ENCODE results near the gene IGF1. TPM values are rescaled to one million over a fixed set of nuclear protein-coding genes. Genes with fewer than 3 reads are reported as not detected.
"Not testable (repeated sequence)": the region's sequence is repeated elsewhere in the genome, so short reads cannot be mapped to it uniquely, and the experiment has no call there.

IGF1 gene
- total RNA-seq, 2 experiments from 2014 or later = 0.10 to 0.19 TPM

GRCh38 chr12:102465762-102466560 lies 14.4 kb downstream of the IGF1 start:
- DNase-seq = no peak
- no peaks in the 10 kb centered on the region for H3K36me3 Mint-ChIP-seq (ENCODE audit: low read depth)
- H3K27me3 Mint-ChIP-seq = peaks cover 30% of the 10 kb centered on the region
- H3K27ac Mint-ChIP-seq = no peak overlapping the region
- CTCF ChIA-PET = no interaction called here
- POLR2A ChIA-PET = no interaction called here
- no peaks in the 10 kb centered on the region for H3K4me1 Mint-ChIP-seq
- no peak overlapping the region for H3K4me3 Mint-ChIP-seq
- H3K9me3 Mint-ChIP-seq = no peaks in the 10 kb centered on the region

GRCh38 chr12:102463659-102464249 lies 16.6 kb downstream of the IGF1 start:
- Mint-ChIP-seq H3K36me3 (ENCODE audit: low read depth) (no peaks in the 10 kb centered on the region), H3K9me3 (no peaks in the 10 kb centered on the region), H3K4me3 (no peak overlapping the region), H3K4me1 (no peaks in the 10 kb centered on the region), H3K27me3 (peaks cover 31% of the 10 kb centered on the region), H3K27ac (no peak overlapping the region)
- ChIA-PET CTCF (interaction anchor here (1.2 to 2.3 kb wide), 2 partner anchors 12 to 16 kb away, joined by 4 to 6 read pairs; partner anchors contain the start of gene IGF1), POLR2A (no interaction called here)
- DNase-seq = no peak

GRCh38 chr12:102462795-102463465 lies 17.4 kb downstream of the IGF1 start:
- no peak for DNase-seq
- ChIA-PET POLR2A (no interaction called here), CTCF (interaction anchor here (1.2 to 2.3 kb wide), 2 partner anchors 13 to 17 kb away, joined by 4 to 6 read pairs; partner anchors contain the start of gene IGF1)
- Mint-ChIP-seq H3K4me1 (no peaks in the 10 kb centered on the region), H3K4me3 (no peak overlapping the region), H3K27me3 (peaks cover 27% of the 10 kb centered on the region), H3K9me3 (no peaks in the 10 kb centered on the region), H3K36me3 (ENCODE audit: low read depth) (no peaks in the 10 kb centered on the region), H3K27ac (no peak overlapping the region)

GRCh38 chr12:102462386-102462785 lies 18.0 kb downstream of the IGF1 start:
- Mint-ChIP-seq H3K27ac (no peak overlapping the region), H3K4me3 (no peak overlapping the region), H3K36me3 (ENCODE audit: low read depth) (no peaks in the 10 kb centered on the region), H3K4me1 (no peaks in the 10 kb centered on the region), H3K27me3 (peaks cover 23% of the 10 kb centered on the region), H3K9me3 (no peaks in the 10 kb centered on the region)
- no peak for DNase-seq
- CTCF ChIA-PET = interaction anchor here (2.3 kb wide), 1 partner anchor 17 kb away, joined by 6 read pairs; the partner anchor contains the start of gene IGF1
- POLR2A ChIA-PET = no interaction called here

GRCh38 chr12:102461501-102461900 lies 18.9 kb downstream of the IGF1 start:
- ChIA-PET CTCF (no interaction called here), POLR2A (no interaction called here)
- peaks cover 20% of the 10 kb centered on the region for H3K27me3 Mint-ChIP-seq

GRCh38 chr12:102459314-102459713 lies 21.0 kb downstream of the IGF1 start:
- Mint-ChIP-seq H3K36me3 (ENCODE audit: low read depth) (no peaks in the 10 kb centered on the region), H3K4me3 (no peak overlapping the region), H3K9me3 (no peaks in the 10 kb centered on the region), H3K4me1 (no peaks in the 10 kb centered on the region), H3K27ac (no peak overlapping the region), H3K27me3 (peaks cover 15% of the 10 kb centered on the region)
- no peak for DNase-seq
- ChIA-PET CTCF (no interaction called here), POLR2A (no interaction called here)

More at GRCh38 chr12:102461501-102461900, 18.9 kb downstream of the IGF1 start:
- Mint-ChIP-seq H3K9me3 (no peaks in the 10 kb centered on the region), H3K27ac (no peak overlapping the region), H3K4me1 (no peaks in the 10 kb centered on the region), H3K4me3 (no peak overlapping the region), H3K36me3 (ENCODE audit: low read depth) (no peaks in the 10 kb centered on the region)
- DNase-seq = no peak

GRCh38 chr12:102454808-102455760 lies 25.3 kb downstream of the IGF1 start:
- POLR2A ChIA-PET = no interaction called here
- Mint-ChIP-seq H3K27ac (no peak overlapping the region), H3K4me1 (no peaks in the 10 kb centered on the region), H3K4me3 (no peak overlapping the region), H3K27me3 (peaks cover 3% of the 10 kb centered on the region), H3K9me3 (no peaks in the 10 kb centered on the region), H3K36me3 (ENCODE audit: low read depth) (no peaks in the 10 kb centered on the region)
- CTCF ChIA-PET = no interaction called here
- DNase-seq = no peak

GRCh38 chr12:102454330-102454729 lies 26.0 kb downstream of the IGF1 start:
- no peak for DNase-seq
- Mint-ChIP-seq H3K27ac (no peak overlapping the region), H3K9me3 (no peaks in the 10 kb centered on the region), H3K4me1 (no peaks in the 10 kb centered on the region), H3K27me3 (peaks cover 2% of the 10 kb centered on the region), H3K36me3 (ENCODE audit: low read depth) (no peaks in the 10 kb centered on the region), H3K4me3 (no peak overlapping the region)
- POLR2A ChIA-PET = no interaction called here
- CTCF ChIA-PET = no interaction called here

- CTCF ChIA-PET = no interaction called here
- no peak overlapping the region for H3K4me3 Mint-ChIP-seq
These were observed 27.8 kb downstream of the IGF1 start for GRCh38 chr12:102452605-102453004.

GRCh38 chr12:102449018-102449417 lies 31.3 kb downstream of the IGF1 start:
- CTCF ChIA-PET; H3K9me3 Mint-ChIP-seq; H3K27me3 Mint-ChIP-seq; POLR2A ChIA-PET; DNase-seq; H3K27ac Mint-ChIP-seq; H3K4me3 Mint-ChIP-seq; H3K36me3 Mint-ChIP-seq (ENCODE audit: low read depth); H3K4me1 Mint-ChIP-seq: not testable (repeated sequence)

More at GRCh38 chr12:102452605-102453004, 27.8 kb downstream of the IGF1 start:
- POLR2A ChIA-PET = no interaction called here
- Mint-ChIP-seq H3K27ac (no peak overlapping the region), H3K4me1 (no peaks in the 10 kb centered on the region), H3K36me3 (ENCODE audit: low read depth) (no peaks in the 10 kb centered on the region), H3K9me3 (peaks cover 2% of the 10 kb centered on the region), H3K27me3 (peaks cover 2% of the 10 kb centered on the region)
- no peak for DNase-seq

- H3K27me3 Mint-ChIP-seq; DNase-seq; POLR2A ChIA-PET; CTCF ChIA-PET; H3K27ac Mint-ChIP-seq; H3K36me3 Mint-ChIP-seq (ENCODE audit: low read depth); H3K4me3 Mint-ChIP-seq; H3K9me3 Mint-ChIP-seq; H3K4me1 Mint-ChIP-seq: not testable (repeated sequence)
These were observed 32.9 kb downstream of the IGF1 start for GRCh38 chr12:102447426-102447825.

- no peak overlapping the region for H3K27ac Mint-ChIP-seq
- no peak for DNase-seq
- H3K27me3 Mint-ChIP-seq = no peaks in the 10 kb centered on the region
- H3K36me3 Mint-ChIP-seq (ENCODE audit: low read depth) = no peaks in the 10 kb centered on the region
- POLR2A ChIA-PET = no interaction called here
- H3K4me1 Mint-ChIP-seq = no peaks in the 10 kb centered on the region
- peaks cover 8% of the 10 kb centered on the region for H3K9me3 Mint-ChIP-seq
- CTCF ChIA-PET = no interaction called here
- no peak overlapping the region for H3K4me3 Mint-ChIP-seq
These were observed 35.7 kb downstream of the IGF1 start for GRCh38 chr12:102444707-102445106.

All from activated CD4-positive, alpha-beta T cell treated with anti-CD3 and anti-CD28 coated beads, Interleukin-2, amount 10 ng/mL, durations not matched to agents 7 days and 5 days (primary cell).